WI38 (cell line): Measurements from ENCODE around the gene HERPUD1.

Experiments used
- H3K4me3 ChIP-seq: 2 replicates; pipeline ENCODE4 v1.5.1; 2011; ENCODE audit warnings: low read depth, mild to moderate bottlenecking, control low read depth, low read length
- CTCF ChIP-seq: IDR thresholded peaks from 2 replicates; pipeline ENCODE4 v1.5.1; 2012; ENCODE audit warnings: low read depth, mild to moderate bottlenecking, control low read depth, low read length

Gene HERPUD1

GRCh38 chr16:56964243-56965148 lies 32.6 kb downstream of the HERPUD1 start:
- no peak overlapping the region for H3K4me3 ChIP-seq
- peak; percentile 61 for TF ChIP-seq CTCF

GRCh38 chr16:56965149-56966092 lies 33.5 kb downstream of the HERPUD1 start:
- H3K4me3 ChIP-seq = no peak overlapping the region
- TF ChIP-seq CTCF = no peak

- H3K4me3 ChIP-seq = no peak overlapping the region
- TF ChIP-seq CTCF = no peak
These were observed 34.1 kb downstream of the HERPUD1 start for GRCh38 chr16:56966093-56966475.

- H3K4me3 ChIP-seq = no peak overlapping the region
- no peak for TF ChIP-seq CTCF
These were observed 35.8 kb downstream of the HERPUD1 start for GRCh38 chr16:56967733-56968132.

- TF ChIP-seq CTCF = no peak
- H3K4me3 ChIP-seq = no peak overlapping the region
These were observed 37.8 kb downstream of the HERPUD1 start for GRCh38 chr16:56969769-56970168.

- H3K4me3 ChIP-seq = no peak overlapping the region
- no peak for TF ChIP-seq CTCF
These were observed 39.2 kb downstream of the HERPUD1 start for GRCh38 chr16:56970934-56971767.
